Mucosa of descending colon (tissue), 3 donors: Measurements from ENCODE around the gene DSP. TPM values are rescaled to one million over a fixed set of nuclear protein-coding genes. Genes with fewer than 3 reads are reported as not detected.

Source experiments
- ATAC-seq: fragments of 200-7000 bp; cut with Tn5 transposase; one replicate; pipeline ENCODE4 v1.9.1; 2020; ENCODE audit warnings: mild to moderate bottlenecking, moderate library complexity
- DNase-seq, 3 donors: peaks; one replicate each; pipeline ENCODE4 v3.0.0-alpha.2; 2020
- H3K36me3 ChIP-seq: fragments of 200-600 bp; one replicate; pipeline ENCODE4 v1.8.0; 2021; ENCODE audit warnings: low read depth, mild to moderate bottlenecking
- H3K4me1 ChIP-seq: fragments of 200-600 bp; one replicate; pipeline ENCODE4 v1.8.0; 2021; ENCODE audit warnings: low read depth, mild to moderate bottlenecking
- H3K4me3 ChIP-seq: fragments of 200-600 bp; one replicate; pipeline ENCODE4 v1.8.0; 2021; ENCODE audit warnings: mild to moderate bottlenecking
- H3K9me3 ChIP-seq: fragments of 200-600 bp; one replicate; pipeline ENCODE4 v1.8.0; 2021; ENCODE audit warnings: mild to moderate bottlenecking
- CTCF ChIP-seq: fragments of 200-600 bp; IDR thresholded peaks from one replicate; pipeline ENCODE4 v1.8.0; 2022; ENCODE audit warnings: antibody characterized with exemption, mild to moderate bottlenecking
- intact Hi-C, 2 donors: fragments of 100-400 bp; cut with DNase I in 1 of 2; cut with micrococcal nuclease in 1 of 2; formaldehyde crosslinking; loops; one replicate each; pipeline versions ENCODE4 v1.11.0 to v1.11.1; 2022; cut with DNase I, micrococcal nuclease
- total RNA-seq, 3 donors: library from RNA; stranded (reverse); fragmentation: NEBNext Ultra II Directional in 2 of 3; extraction: Animal tissue kit (Norgen Biotek cat#: 25700) in 2 of 3; gene quantifications; one replicate each; pipeline versions ENCODE4 v1.2.1 to v1.2.4, GENCODE V29; 2021 to 2023
- donor health status: DM: no; HTN: no; CAD: no; lungs with moderate emphysema.
- donor health status: DM: no; HTN: no; CAD: no.
- donor health status: DM: no; HTN: yes; CAD: no.

DSP gene
- total RNA-seq, 3 donors from 2014 or later: 85.2 to 265 (median 177) TPM

GRCh38 chr6:7537565-7538174 is 3.8 kb upstream of the DSP start:
- H3K4me1 ChIP-seq: peaks cover 5% of the 10 kb centered on the region
- no peak for TF ChIP-seq CTCF
- no peak for DNase-seq
- ATAC-seq: no peak
- H3K4me3 ChIP-seq: no peak overlapping the region
- H3K9me3 ChIP-seq: no peaks in the 10 kb centered on the region
- intact Hi-C loops: no loop called here
- H3K36me3 ChIP-seq: no peaks in the 10 kb centered on the region

- Histone ChIP-seq H3K9me3 (no peaks in the 10 kb centered on the region), H3K36me3 (no peaks in the 10 kb centered on the region), H3K4me1 (no peaks in the 10 kb centered on the region), H3K4me3 (no peak overlapping the region)
- ATAC-seq (no peak), DNase-seq (no peak)
- intact Hi-C loops: no loop called here
- TF ChIP-seq CTCF: no peak
Observed at GRCh38 chr6:7538484-7538883, 3.0 kb upstream of the DSP start.

- peak in 1 of 3 donors; percentile 40 for DNase-seq
- H3K9me3 ChIP-seq: no peaks in the 10 kb centered on the region
- H3K4me3 ChIP-seq: no peak overlapping the region
- intact Hi-C loops: no loop called here
- no peaks in the 10 kb centered on the region for H3K36me3 ChIP-seq
- peaks cover 3% of the 10 kb centered on the region for H3K4me1 ChIP-seq
- no peak for TF ChIP-seq CTCF
- ATAC-seq: no peak
Observed at GRCh38 chr6:7540595-7540994, 876 bp upstream of the DSP start.

GRCh38 chr6:7542065-7542873 is 798 bp downstream of the DSP start:
- intact Hi-C loops: no loop called here
- H3K9me3 ChIP-seq: no peaks in the 10 kb centered on the region
- no peaks in the 10 kb centered on the region for H3K36me3 ChIP-seq
- DNase-seq (peak; percentile 57 to 70 (median 68)), ATAC-seq (peak; percentile 28)
- H3K4me1 ChIP-seq: peaks cover 12% of the 10 kb centered on the region
- no peak for TF ChIP-seq CTCF
- H3K4me3 ChIP-seq: peak overlapping the region; percentile 69

- Histone ChIP-seq H3K4me3 (peak overlapping the region; percentile 69), H3K4me1 (peaks cover 12% of the 10 kb centered on the region), H3K36me3 (no peaks in the 10 kb centered on the region), H3K9me3 (no peaks in the 10 kb centered on the region)
- no peak for TF ChIP-seq CTCF
- intact Hi-C loops: no loop called here
- DNase-seq (peak; percentile 85 to 87 (median 86)), ATAC-seq (peak; percentile 67)
Observed at GRCh38 chr6:7542874-7543624, 1.6 kb downstream of the DSP start.
